HepG2 (cell line): ENCODE data around the gene C9orf50. TPM values are rescaled to one million over a fixed set of nuclear protein-coding genes. Genes with fewer than 3 reads are reported as not detected.

Experiments
- AHDC1 ChIP-seq: sonication (generic); formaldehyde crosslinking; IDR thresholded peaks from 2 replicates; pipeline ENCODE4 v1.5.1; 2020; ENCODE audit warnings: mild to moderate bottlenecking, missing genetic modification reagents, borderline replicate concordance
- CREM ChIP-seq, 2 experiments: sonication (generic) in 1 of 2; formaldehyde crosslinking in 1 of 2; IDR thresholded peaks; 2 replicates each; pipeline versions ENCODE4 v1.4.0 to v1.6.1; 2016 to 2020; ENCODE audit warnings: antibody characterized with exemption in 1 of 2, mild to moderate bottlenecking in 1 of 2, missing genetic modification reagents in 1 of 2
- GABPB1 ChIP-seq: IDR thresholded peaks from 2 replicates; pipeline ENCODE4 v1.6.1; 2016; ENCODE audit warnings: mild to moderate bottlenecking, missing genetic modification reagents, moderate library complexity, missing compliant biosample characterization
- MIER2 ChIP-seq: IDR thresholded peaks from 2 replicates; pipeline ENCODE4 v1.6.1; 2016; ENCODE audit warnings: missing biosample characterization, missing genetic modification reagents
- PAXIP1 ChIP-seq: sonication (generic); formaldehyde crosslinking; conservative IDR thresholded peaks from 2 replicates; pipeline ENCODE4 v1.4.0; 2020; ENCODE audit warnings: mild to moderate bottlenecking, missing genetic modification reagents, moderate library complexity
- PRDM15 ChIP-seq: sonication (generic); formaldehyde crosslinking; IDR thresholded peaks from 2 replicates; pipeline ENCODE4 v1.4.0; 2020; ENCODE audit warnings: missing genetic modification reagents
- RCOR2 ChIP-seq: IDR thresholded peaks from 2 replicates; pipeline ENCODE4 v1.6.1; 2016; ENCODE audit warnings: missing biosample characterization, missing genetic modification reagents
- STAG1 ChIP-seq: sonication (generic); formaldehyde crosslinking; IDR thresholded peaks from 2 replicates; pipeline ENCODE4 v1.4.0; 2020; ENCODE audit warnings: missing genetic modification reagents
- THAP9 ChIP-seq: sonication (generic); formaldehyde crosslinking; IDR thresholded peaks from 2 replicates; pipeline ENCODE4; 2020; ENCODE audit warnings: missing genetic modification reagents, mild to moderate bottlenecking, borderline replicate concordance
- ZNF121 ChIP-seq: sonication (generic); formaldehyde crosslinking; IDR thresholded peaks from 2 replicates; pipeline ENCODE4 v1.5.0; 2020; ENCODE audit warnings: mild to moderate bottlenecking, missing genetic modification reagents
- polyA plus RNA-seq, 8 experiments: library from polyadenylated mRNA; depleted of rRNA in 3 of 8; stranded (reverse) in 7 of 8; unstranded in 1 of 8; fragments of >200 nt; fragmentation: Illumina TruSeq in 4 of 8; extraction: Trizol in 4 of 8; gene quantifications; 2 replicates each; pipeline versions ENCODE4 v1.2.1 to v1.2.3, GENCODE V29; 2011 to 2016; ENCODE audit warnings: low read depth in 4 of 8, missing spikeins in 1 of 8, mixed read lengths in 1 of 8; ENCODE audit not compliant: insufficient read depth in 1 of 8
- total RNA-seq, 5 experiments: library from RNA; depleted of rRNA; stranded (reverse); fragments of >200 nt; fragmentation: Illumina TruSeq; extraction: Trizol; gene quantifications; 2 replicates each; pipeline ENCODE4 v1.2.3, GENCODE V29; 2016; ENCODE audit warnings: low read depth in 1 of 5

Gene C9orf50
- total and polyA plus RNA-seq, 2 of the 13 experiments (the other 11 are each of a cell fraction or from before 2014, with no cell fraction given): not detected

GRCh38 chr9:129580211-129580915, 40.5 kb downstream of the C9orf50 start (continued):
- TF ChIP-seq AHDC1 (CRISPR knock-in tag) (peak; percentile 31; the same call in 1 of the 2 replicates), PRDM15 (peak; percentile 23; the same call in 1 of the 2 replicates), RCOR2 (CRISPR knock-in tag) (peak; percentile 63), ZNF121 (0 out of 2 replicates have a peak, but pooled peaks have one; percentile 8), MIER2 (CRISPR knock-in tag) (no peak), CREM (IDR thresholded peaks at IDR 0.05) (peak; percentile 41; the same call in 1 of the 2 replicates), CREM (CRISPR knock-in tag; IDR thresholded peaks at IDR 0.05) (no peak), PAXIP1 (peak; percentile 67), STAG1 (CRISPR knock-in tag) (no peak), GABPB1 (CRISPR knock-in tag) (peak; percentile 18; the same call in 1 of the 2 replicates), THAP9 (CRISPR knock-in tag) (no peak)
